Measurements from ENCODE around the gene MOCOS. TPM values are rescaled to one million over a fixed set of nuclear protein-coding genes. Genes with fewer than 3 reads are reported as not detected.
"Not testable (repeated sequence)": the region's sequence is repeated elsewhere in the genome, so short reads cannot be mapped to it uniquely, and the experiment has no call there.

The MOCOS gene
- polyA plus RNA-seq, 3 donors: 1.1 to 1.7 (median 1.2) TPM

DNA sequence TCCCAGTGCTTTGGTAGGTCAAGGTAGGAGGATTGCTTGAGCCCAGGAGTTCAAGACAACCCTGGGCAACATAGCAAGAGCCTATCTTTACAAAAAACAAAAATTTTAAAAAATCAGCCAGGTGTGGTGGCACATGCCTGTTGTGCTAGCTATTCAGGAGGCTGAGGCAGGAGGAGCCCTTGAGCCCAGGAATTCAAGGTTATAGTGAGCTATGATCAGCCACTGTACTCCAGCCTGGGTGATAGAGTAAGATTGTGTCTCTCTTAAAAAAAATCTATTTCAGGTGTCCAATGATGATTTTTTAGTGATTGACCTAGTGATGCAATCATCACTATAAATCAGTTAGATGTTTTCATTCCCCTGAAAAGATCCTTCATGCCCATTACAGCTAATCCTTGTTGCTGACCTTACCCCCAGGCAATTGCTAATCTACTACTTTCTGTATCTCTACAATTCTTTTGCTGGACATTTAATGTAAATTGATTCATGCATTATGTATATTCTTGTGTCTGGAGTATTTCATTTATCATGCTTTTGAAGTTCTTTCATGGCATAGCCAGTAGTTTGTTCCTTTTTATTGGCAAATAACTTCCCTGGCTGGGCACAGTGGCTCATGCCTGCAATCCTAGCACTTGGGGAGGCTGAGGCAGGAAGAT lies 10.3 kb downstream of the MOCOS start:
- no peak for DNase-seq (ENCODE audit: low read depth in 3 of 3, low spot score in 2 of 3)

DNA sequence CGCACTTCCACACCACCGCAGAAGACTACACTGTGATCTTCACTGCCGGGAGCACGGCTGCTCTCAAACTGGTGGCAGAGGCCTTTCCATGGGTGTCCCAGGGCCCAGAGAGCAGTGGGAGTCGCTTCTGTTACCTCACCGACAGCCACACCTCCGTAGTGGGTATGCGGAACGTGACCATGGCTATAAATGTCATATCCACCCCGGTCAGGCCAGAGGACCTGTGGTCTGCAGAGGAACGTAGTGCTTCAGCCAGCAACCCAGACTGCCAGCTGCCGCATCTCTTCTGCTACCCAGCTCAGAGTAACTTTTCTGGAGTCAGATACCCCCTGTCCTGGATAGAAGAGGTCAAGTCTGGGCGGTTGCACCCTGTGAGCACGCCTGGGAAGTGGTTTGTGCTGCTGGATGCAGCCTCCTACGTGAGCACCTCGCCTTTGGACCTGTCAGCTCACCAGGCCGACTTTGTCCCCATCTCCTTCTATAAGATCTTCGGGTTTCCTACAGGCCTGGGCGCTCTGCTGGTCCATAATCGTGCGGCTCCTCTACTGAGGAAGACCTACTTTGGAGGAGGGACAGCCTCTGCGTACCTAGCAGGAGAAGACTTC lies 12.5 kb downstream of the MOCOS start:
- DNase-seq (ENCODE audit: low read depth in 3 of 3, low spot score in 2 of 3): no peak

DNA sequence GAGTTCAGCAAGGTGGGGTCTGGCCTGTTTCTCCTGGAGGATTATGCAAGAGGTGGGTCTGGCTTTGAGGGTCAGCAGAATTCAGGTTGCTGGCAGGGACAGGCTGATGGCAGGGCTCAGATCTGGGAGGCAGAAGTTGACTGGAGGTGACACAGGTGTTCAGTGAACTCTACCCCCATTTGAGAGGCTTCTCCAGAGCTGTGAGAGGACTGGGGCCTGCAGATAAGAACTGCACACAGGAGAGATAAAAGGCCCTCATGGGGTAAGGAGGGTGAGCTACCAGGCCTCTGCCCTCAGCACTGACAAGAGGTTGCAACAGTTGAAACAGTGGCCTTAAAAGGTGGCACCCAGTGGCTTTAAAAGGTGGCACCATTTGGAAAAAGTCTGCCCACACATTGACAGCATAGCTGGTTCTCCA lies 13.1 kb downstream of the MOCOS start:
- DNase-seq (ENCODE audit: low read depth in 3 of 3, low spot score in 2 of 3): no peak

DNA sequence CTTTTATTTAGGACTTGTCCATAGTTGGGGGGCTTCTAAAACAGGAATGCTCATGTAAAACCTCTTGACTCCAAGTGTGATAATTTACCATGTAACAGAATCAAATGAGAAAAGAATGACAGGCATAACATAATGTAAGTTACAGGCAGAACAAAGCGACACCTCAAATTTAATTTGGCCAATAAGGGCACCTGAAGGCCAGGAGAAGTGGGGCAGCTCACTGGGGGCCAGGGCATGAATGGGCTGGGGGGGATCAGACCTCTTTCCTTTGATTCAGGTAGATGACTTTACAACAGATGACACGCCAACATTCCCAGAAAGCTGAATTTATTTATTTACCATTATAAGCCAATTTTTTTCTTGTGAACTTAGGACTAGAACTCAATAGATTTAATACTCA lies 14.5 kb downstream of the MOCOS start:
- no peak for DNase-seq (ENCODE audit: low read depth in 3 of 3, low spot score in 2 of 3)

DNA sequence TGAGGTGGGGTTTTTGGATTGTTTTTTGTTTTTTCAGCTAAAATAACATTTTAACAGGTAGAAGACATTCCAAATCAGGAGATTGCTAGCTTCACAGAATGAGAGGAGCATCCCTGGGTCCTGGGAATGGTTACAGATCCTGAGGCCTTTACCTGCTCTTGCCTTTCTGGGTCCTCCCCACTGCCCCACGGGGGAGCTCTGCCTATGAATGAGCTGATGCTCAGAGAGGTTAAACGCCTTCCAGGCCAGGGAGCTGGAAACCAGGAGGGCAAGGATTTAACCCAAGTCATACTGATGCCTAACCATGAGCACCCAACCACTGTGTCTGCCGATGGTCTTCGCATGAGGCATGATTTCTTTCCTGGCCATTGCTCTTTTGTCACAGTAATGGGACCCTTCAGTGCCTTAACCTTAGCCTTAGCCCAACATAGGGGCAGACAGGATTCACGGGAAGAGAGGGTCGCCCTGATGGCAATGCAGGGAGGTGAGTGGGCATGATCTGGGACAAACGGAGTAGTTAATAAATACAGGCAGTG lies 16.1 kb downstream of the MOCOS start:
- no peak for DNase-seq (ENCODE audit: low read depth in 3 of 3, low spot score in 2 of 3)

DNA sequence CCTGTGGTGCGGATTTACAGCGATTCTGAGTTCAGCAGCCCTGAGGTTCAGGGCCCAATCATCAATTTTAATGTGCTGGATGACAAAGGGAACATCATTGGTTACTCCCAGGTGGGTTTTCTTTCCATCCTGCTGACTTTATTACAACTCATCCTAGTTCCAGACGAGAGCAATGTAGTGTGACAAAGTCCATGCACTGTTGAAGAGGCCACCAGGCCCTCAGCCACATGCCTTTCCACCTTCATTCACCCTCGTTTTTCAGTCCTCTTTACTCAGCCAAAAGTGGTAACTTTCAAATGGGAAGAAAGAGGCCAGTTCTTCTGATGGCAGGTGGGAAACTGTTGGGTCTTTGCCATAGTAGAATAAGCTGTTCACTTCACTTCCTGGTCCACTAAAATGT lies 17.9 kb downstream of the MOCOS start:
- DNase-seq (ENCODE audit: low read depth in 3 of 3, low spot score in 2 of 3): no peak

DNA sequence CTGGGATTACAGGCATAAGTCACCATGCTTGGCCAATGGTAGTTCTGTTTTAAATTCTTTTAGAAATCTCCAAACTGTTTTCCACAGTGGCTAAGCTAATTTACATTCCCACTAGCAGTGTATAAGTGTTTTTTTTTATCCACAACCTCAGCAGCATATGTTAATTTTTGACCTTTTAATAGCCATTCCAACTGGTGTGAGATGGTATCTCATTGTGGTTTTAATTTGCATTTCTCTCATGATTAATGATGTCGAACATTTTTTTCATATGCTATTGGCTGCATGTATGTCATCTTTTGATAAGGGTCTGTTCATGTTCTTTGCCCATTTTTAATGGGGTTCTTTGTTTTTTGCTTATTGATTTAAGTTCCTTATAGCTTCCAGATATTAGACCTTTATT lies 20.0 kb downstream of the MOCOS start:
- no peak for DNase-seq (ENCODE audit: low read depth in 3 of 3, low spot score in 2 of 3)

DNA sequence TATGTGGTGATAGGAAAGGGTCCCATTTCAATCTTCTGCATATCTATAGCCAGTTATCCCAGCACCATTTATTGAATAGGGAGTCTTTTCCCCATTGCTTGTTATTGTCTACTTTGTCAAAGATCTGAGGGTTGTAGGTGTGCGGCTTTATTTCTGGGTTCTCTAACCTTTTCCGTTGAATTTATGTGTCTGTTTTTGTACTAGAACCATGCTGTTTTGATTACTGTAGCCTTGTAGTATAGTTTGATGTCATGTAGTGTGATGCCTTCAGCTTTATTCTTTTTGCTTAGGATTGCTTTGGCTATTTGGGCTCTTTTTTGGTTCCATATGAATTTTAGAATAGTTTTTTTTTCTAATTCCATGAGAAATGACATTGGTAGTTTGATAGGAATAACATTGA lies 20.7 kb downstream of the MOCOS start:
- not testable (repeated sequence) for DNase-seq (ENCODE audit: low read depth in 3 of 3, low spot score in 2 of 3)

DNA sequence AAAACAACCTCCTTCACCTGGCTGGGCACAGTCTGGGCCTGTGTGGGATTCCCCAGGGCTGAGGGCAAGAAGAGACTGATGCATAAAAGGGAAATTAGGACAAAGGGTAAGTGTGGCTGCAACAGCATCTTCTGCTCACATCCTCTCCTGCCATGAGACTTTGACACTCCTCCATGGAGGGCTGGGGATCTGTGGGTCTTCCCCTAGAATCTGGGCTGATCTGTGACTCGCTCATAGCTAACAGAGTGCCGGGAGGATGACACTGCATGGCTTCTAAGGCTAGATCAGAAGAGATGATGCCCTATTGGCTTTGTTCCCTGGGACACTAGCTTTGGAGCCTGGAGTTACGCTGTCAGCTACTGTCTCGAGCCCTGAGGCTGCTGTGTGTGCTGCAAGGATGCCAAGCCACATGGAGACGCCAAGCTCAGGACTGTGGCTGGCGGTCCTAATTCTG lies 24.3 kb downstream of the MOCOS start:
- no peak for DNase-seq (ENCODE audit: low read depth in 3 of 3, low spot score in 2 of 3)

DNA sequence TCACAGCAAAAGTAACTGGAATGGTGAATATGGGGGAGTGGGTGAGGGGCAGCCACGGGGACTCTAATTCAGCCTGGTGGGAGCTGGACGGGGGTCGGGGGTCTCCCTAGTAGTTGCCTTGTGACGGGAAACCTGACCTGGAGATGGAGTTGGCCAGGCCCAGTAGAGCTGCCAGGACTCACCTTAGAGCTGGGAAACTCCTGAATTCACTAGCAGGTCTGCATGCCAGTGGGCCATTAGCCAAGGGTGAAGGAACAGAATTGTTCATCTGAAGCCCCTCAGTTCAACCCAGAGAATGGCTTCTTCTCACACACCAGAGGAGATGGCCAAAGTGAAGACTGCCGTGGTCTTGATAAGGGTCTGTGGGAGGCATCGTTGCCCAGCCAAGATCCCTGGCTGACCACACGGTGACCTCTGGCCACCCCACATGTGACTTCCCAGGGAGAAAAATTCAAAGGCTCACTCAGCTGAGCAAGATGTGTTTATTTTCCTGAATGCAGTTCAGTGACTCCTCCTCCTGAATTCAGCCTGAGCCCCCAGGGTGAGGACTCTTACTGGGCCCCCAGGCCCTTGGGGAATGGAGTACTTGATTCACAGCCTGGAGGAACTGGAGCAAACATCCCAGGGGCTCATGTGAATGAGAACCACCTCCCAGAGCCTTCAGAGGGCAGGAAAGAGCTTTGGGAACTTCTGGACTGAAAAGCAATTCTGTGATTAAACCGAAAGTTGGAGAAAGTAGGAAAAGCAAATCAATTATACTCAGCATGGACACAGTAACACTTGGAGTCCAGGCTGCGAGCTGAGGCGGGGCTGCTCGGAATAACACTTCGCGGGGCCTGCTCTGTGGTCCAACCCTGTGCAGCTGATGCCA lies 25.2 kb downstream of the MOCOS start:
- DNase-seq (ENCODE audit: low read depth in 3 of 3, low spot score in 2 of 3): no peak

DNA sequence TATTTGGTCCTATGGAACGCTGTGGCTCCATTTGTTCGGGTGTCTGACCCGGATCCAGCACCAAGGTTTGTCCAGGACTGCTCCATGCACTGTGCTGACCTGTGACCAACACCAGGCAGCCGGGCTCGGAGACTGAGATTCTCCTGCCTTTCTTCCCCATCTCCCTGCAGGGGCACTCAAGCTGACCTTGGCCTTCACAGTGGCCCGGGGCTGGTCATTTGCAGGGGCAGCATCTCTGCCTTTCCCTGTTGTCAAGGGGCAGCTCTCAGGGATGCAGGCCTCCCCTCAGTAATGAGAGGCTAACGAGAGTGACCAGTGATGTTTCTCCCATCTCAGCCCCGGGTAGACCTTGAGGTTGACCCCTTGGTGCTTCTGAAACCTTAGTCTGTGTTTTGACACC lies 27.5 kb downstream of the MOCOS start:
- DNase-seq (ENCODE audit: low read depth in 3 of 3, low spot score in 2 of 3): no peak

DNA sequence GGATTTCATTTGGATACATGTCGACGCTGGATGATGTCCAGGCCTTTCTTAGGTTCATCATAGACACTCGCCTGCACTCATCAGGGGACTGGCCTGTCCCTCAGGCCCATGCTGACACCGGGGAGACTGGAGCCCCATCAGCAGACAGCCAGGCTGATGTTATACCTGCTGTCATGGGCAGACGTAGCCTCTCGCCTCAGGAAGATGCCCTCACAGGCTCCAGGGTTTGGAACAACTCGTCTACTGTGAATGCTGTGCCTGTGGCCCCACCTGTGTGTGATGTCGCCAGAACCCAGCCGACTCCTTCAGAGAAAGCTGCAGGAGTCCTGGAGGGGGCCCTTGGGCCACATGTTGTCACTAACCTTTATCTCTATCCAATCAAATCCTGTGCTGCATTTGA lies 28.3 kb downstream of the MOCOS start:
- DNase-seq (ENCODE audit: low read depth in 3 of 3, low spot score in 2 of 3): no peak

DNA sequence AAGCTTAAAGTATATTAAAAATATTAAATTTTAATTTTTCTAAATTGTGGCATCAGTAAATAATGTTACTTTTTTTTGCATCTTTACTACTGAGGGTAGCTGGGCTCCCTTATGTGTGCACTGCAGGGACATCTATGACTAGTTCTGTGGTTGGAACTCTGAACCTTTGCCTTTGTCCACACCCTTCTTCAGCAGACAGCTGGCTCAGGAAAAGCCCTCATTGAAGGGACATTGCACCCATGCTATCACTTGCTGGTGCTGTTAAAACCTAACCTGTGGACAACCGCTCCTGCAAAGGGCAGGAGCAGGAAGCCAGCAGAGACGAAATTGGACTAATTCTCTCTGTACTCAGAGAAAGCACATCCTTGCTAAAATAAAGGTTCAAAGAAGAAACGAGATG lies 30.1 kb downstream of the MOCOS start:
- no peak for DNase-seq (ENCODE audit: low read depth in 3 of 3, low spot score in 2 of 3)

DNA sequence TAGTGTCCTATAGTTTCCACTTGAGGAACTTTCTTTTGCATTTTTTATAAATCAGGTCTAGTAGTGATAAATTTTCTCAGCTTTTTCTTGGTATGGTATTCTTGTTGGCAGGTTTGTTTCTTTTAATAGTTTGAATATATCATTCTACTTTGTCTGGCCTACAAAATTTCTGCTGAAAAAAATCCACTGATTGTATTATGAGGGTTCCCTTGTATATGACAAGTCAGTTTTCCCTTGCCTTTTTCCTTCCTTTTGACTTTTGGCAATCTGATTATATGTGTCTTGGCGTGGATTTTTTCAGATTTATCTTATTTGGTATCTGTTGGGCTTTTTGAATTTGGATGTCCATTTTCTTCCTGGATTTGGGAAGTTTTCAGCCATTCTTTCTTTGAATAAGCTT lies 41.9 kb downstream of the MOCOS start:
- no peak for DNase-seq (ENCODE audit: low read depth in 3 of 3, low spot score in 2 of 3)

DNA sequence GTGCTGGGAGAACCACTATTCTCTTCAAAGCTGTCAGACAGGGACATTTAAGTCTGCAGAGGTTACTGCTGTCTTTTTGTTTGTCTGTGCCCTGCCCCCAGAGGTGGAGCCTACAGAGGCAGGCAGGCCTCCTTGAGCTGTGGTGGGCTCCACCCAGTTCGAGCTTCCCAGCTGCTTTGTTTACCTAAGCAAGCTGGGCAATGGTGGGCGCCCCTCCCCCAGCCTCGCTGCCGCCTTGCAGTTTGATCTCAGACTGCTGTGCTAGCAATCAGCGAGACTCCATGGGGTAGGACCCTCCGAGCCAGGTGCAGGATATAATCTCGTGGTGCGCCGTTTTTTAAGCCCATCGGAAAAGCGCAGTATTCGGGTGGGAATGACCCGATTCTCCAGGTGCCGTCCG lies 53.2 kb downstream of the MOCOS start:
- DNase-seq (ENCODE audit: low read depth in 3 of 3, low spot score in 2 of 3): not testable (repeated sequence)

DNA sequence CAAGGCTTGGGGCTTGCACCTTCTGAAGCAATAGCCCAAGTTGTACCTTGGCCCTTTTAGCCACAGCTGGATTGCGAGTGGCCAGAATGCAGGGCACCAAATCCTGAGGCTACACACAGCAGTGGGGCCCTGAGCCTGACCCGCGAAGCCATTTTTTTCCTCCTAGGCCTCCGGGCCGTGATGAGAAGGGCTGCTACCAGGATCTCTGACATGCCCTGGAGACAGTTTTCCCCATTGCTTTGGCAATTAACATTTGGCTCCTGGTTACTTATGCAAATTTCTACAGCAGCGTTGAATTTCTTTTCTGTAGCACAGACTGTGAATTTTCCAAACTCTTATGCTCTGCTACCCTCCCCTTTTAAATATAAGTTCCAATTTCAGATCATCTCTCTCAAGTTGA lies 54.5 kb downstream of the MOCOS start:
- DNase-seq (ENCODE audit: low read depth in 3 of 3, low spot score in 2 of 3): no peak

DNA sequence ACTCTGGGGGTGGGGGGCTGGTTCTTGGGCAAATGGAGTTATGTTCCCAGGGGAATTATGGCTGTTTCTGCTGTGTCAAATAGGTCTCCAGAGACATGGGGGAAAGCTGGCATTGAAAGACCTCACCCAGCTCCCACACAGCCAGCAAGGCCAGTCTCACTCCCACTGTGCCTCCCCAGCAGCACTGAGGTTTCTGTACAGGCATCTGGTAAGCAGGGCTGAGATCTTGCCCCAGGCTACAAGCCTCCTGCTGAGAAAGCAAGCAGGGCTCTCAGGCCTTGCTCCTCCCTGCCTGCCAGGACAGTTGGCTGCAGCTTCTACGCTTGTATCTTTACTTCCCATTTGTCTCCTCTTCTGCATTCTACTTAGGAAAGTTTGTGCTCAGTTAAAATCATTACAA lies 59.7 kb downstream of the MOCOS start:
- no peak for DNase-seq (ENCODE audit: low read depth in 3 of 3, low spot score in 2 of 3)

DNA sequence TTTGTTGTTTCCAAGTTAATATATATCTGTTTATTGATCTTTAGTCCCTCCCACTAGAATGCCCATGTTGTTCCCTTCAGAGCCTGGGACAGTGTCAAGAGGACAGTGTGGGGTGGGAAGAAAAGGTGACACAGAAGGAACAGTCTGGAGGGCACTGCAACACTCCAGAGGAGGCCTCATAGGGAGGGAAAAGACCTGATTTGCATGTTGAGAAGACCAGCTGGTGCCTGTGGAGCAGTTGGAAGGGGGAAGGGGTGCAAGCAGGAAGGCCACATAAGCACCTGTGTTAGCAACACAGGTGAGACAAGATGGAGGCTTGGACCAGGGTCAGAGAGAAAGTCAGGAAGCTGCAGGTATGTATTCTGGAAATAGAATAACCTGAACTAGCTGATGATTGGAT lies 62.1 kb downstream of the MOCOS start:
- DNase-seq (ENCODE audit: low read depth in 3 of 3, low spot score in 2 of 3): no peak

DNA sequence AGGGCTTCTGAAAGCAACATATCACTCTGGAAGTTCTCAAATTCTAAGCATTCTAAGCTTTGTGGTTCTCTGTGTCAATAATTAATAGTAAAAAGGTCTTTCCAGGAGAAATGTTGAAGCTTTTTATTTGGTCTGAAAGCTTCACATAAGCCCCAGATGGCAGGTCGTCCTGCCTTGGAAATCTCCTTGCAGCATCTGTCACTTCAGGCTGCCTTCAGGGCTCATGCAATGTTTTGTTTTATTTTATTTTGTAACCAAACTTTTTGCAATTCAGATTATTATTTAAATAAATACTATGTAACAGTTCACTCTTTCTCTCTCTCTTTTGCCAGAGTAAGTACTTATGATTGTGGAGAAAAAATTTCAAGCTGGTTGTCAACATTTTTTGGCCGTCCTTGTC lies 63.5 kb downstream of the MOCOS start:
- DNase-seq (ENCODE audit: low read depth in 3 of 3, low spot score in 2 of 3): no peak

DNA sequence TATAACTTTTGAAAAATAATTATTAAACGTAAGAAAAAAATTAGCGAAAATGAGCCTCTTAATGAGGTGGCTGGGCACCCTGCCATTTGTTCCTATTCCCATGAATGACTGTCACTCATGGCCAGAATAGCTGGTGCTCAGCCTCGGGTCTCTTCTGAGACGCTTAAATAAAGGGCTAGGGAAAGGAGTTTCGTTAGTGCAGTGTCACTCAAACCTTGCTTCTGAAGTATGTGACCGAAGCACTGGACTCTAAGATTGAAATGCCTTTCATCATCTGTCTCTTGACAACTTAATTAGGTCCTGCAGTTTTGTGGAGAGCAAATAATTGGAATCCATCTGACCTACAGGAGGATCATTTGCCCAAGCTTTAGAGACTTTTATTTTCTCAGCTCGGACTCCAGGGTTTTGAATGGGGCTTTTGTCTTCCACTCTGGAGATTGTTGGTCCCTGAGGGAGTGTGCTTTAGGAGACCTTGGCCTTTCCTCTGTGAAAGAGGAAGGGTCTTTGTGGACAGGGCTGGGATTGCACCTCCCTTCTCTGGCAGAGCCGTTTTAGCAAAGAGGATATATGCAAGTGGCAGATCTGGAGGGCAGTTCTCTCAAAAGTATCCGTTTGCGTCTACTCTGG lies 67.9 kb downstream of the MOCOS start:
- no peak for DNase-seq (ENCODE audit: low read depth in 3 of 3, low spot score in 2 of 3)

DNA sequence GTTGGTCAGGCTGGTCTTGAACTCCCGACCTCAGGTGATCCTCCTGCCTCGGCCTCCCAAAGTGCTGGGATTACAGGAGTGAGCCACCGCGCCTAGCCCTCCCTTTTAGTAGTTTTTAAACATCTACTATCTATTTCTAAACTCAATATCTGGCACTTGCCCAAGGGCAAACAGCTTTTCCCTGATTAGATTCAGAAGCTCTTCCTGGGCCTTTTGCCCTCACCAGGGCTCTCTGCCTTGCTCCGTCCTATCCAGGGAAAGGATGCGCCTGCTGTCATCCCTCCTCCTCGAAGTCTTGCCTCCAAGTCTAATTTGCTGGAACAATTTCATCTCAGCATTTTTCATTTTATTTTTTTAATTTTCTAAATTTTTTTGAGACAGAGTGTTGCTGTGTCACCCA lies 68.8 kb downstream of the MOCOS start:
- no peak for DNase-seq (ENCODE audit: low read depth in 3 of 3, low spot score in 2 of 3)
